ENCODE measurements around the gene ATP8B4.

The ATP8B4 gene

GRCh38 chr15:49813625-49814024 lies 305.4 kb downstream of the ATP8B4 start:
- DNase-seq (ENCODE audit: low spot score): no peak

GRCh38 chr15:49810720-49811119 lies 308.3 kb downstream of the ATP8B4 start:
- DNase-seq (ENCODE audit: low spot score): no peak

DNA sequence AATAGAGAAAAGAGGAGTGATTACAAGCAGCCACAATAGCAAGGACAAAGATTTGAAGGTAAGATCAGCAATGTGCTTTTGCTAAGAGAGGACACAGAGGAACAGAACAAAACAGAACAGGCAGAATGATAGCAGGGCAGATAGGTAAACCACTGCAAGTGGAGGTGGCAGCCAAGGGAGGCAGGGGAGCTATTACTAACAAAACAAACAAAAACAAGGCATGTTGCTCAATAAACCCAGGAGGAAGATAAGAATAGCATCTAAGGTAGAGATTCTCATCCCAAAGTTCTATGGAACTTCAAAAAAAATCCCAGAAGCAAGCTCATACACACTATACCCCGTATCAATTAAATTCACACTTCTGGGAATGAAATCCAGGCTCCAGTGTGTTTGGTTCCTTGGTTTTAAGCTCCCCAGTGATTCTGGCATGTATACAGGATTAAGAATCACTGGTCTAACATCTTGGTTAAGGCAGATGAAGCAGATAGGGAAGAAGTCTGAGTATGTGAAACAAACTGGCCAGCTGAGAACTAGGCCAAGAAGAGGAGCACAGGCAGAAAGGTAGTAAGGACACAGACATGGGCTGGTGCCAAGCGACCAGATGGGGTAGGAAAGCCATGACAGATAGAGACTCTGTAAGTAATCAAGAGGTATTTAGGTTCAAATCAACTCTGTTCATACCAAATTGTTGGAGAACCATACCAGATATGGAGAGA lies 309.0 kb downstream of the ATP8B4 start:
- DNase-seq (ENCODE audit: low spot score): no peak

- no peak for DNase-seq (ENCODE audit: low spot score)
Measured at GRCh38 chr15:49808341-49808740, 310.7 kb downstream of the ATP8B4 start.

All from iPS-NIHi11 (cell line).